Measurements from ENCODE around the gene POM121C.
"Not testable (repeated sequence)": the region's sequence is repeated elsewhere in the genome, so short reads cannot be mapped to it uniquely, and the experiment has no call there.

POM121C gene

DNA sequence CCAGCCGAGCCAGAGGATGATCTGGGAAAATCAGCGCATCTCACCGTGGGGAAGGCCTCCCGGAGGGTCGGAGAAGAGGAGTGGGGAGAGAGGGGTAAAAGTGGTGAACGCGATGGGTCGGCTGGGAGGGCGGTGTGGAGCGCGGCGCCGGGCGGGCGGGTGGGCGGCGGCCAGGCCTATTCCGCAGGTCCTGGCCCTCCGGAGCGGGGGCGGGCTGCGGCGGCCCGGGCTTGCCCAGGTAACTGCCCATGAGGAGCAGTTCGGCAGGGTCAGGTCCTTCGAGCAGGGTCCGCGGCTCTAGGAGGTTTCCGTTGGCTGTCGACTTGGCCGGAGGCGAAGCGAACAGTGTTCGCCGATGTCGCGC, 44.0 kb downstream of the POM121C start:
- H3K27me3 ChIP-seq (ENCODE audit: control insufficient read depth in 2 of 2, insufficient read depth in 2 of 2, low read length in 2 of 2); H3K27ac ChIP-seq (ENCODE audit: low read depth in 2 of 2, low read length in 2 of 2); H3K9me3 ChIP-seq (ENCODE audit: control insufficient read depth in 2 of 2, low read length in 2 of 2); H3K9ac ChIP-seq (ENCODE audit: low read depth in 1 of 2, low read length in 2 of 2); H3K4me1 ChIP-seq (ENCODE audit: control insufficient read depth in 2 of 2, insufficient read depth in 2 of 2, low read length in 2 of 2): not testable (repeated sequence)
- peak overlapping the region; percentile 39 to 65 for H3K4me3 ChIP-seq (ENCODE audit: low read length in 2 of 2)
- H3K36me3 ChIP-seq (ENCODE audit: control insufficient read depth in 2 of 2, insufficient read depth in 2 of 2, low read length in 2 of 2), result peaks cover 15 to 22% of the 10 kb centered on the region in 2 donors

DNA sequence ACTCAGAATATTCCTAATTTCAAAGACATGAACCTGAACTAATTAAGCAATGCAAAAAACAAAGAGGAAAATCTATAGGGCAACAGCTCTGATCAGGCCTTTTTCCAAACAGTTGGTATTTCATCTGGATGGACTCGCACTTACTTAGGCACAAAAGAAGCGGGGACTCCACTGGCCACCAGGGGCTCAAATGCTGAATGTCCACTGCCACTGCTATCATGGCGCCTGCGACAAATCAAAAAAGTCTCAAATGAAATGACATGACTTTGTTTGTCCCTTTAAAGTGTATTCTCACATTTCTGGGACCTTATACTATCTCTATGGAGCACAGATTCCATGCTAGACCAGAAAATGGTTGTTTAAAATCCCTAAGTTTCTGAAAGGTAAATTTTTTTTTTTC, 47.1 kb downstream of the POM121C start:
- not testable (repeated sequence) for H3K9me3 ChIP-seq (ENCODE audit: control insufficient read depth in 2 of 2, low read length in 2 of 2); H3K4me1 ChIP-seq (ENCODE audit: control insufficient read depth in 2 of 2, insufficient read depth in 2 of 2, low read length in 2 of 2); H3K27ac ChIP-seq (ENCODE audit: low read depth in 2 of 2, low read length in 2 of 2); H3K27me3 ChIP-seq (ENCODE audit: control insufficient read depth in 2 of 2, insufficient read depth in 2 of 2, low read length in 2 of 2); H3K4me3 ChIP-seq (ENCODE audit: low read length in 2 of 2); H3K9ac ChIP-seq (ENCODE audit: low read depth in 1 of 2, low read length in 2 of 2)
- H3K36me3 ChIP-seq (ENCODE audit: control insufficient read depth in 2 of 2, insufficient read depth in 2 of 2, low read length in 2 of 2), result peaks cover 27 to 41% of the 10 kb centered on the region in 2 donors

DNA sequence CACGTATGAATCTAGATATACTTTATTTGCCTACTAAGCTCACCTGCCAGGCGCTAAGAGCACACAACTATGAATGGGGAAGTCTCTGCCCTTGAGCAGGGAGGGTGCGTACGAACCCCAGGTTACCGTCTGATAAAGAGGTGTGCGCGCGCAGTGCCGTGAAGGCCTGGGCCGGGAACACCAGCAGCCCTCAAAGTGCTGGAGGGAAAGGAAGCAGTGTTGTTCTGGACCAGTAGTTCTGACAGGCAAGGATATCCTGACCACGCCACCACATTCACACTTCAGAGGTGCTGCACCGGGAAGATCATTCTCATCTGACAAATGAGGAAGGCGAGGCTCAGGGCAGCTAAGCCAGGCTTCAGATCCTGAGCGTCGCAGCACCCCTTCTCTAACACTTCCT, 62.6 kb downstream of the POM121C start:
- H3K4me3 ChIP-seq (ENCODE audit: low read length in 2 of 2); H3K9ac ChIP-seq (ENCODE audit: low read depth in 1 of 2, low read length in 2 of 2); H3K4me1 ChIP-seq (ENCODE audit: control insufficient read depth in 2 of 2, insufficient read depth in 2 of 2, low read length in 2 of 2); H3K36me3 ChIP-seq (ENCODE audit: control insufficient read depth in 2 of 2, insufficient read depth in 2 of 2, low read length in 2 of 2); H3K27ac ChIP-seq (ENCODE audit: low read depth in 2 of 2, low read length in 2 of 2); H3K27me3 ChIP-seq (ENCODE audit: control insufficient read depth in 2 of 2, insufficient read depth in 2 of 2, low read length in 2 of 2); H3K9me3 ChIP-seq (ENCODE audit: control insufficient read depth in 2 of 2, low read length in 2 of 2): not testable (repeated sequence)

DNA sequence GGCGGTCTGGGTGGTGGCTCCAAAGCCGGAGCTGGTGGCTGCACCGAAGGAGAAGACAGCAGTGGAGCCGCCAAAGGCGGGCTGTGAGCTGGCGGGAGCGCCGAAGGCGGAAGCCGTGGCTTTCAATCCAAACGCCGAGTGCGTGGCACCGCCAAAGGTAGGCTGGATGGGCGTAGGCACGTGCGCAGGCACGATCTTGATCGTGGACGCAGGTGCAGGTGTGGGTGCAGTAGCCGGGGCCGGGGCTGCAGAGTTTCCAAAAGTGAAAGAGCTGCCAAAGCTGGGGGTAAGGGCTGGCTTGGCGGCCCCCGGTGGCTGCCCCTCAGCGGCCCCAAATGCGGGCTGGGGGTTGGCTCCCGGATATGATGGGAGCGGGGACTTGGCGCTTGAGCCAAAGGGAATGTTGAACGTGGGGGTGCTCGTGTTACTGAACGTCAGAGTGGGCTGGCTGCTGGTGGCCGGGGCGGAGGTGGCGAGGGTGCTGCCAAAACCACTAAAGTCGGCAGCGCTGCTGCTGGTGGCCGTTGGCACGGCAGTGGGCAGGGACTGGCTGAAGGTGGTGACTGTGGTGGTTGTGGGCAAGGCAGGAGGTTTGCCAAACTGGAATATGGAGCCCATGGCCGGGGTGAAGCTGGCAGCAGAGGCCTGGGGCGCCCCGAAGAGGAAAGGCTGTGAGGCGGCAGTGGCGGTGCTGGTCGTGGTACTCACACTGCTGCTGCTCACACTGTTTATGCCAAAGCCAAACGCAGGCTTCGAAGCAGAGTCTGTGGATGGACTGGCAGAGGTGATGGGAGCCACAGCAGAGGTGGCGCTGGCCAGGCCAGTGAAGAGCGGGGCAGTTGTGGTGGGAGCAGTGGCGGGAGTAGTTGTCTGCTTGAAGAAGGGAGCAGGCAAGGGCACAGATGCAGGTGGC, 64.0 kb downstream of the POM121C start:
- not testable (repeated sequence) for H3K4me3 ChIP-seq (ENCODE audit: low read length in 2 of 2); H3K36me3 ChIP-seq (ENCODE audit: control insufficient read depth in 2 of 2, insufficient read depth in 2 of 2, low read length in 2 of 2); H3K9me3 ChIP-seq (ENCODE audit: control insufficient read depth in 2 of 2, low read length in 2 of 2); H3K27ac ChIP-seq (ENCODE audit: low read depth in 2 of 2, low read length in 2 of 2); H3K27me3 ChIP-seq (ENCODE audit: control insufficient read depth in 2 of 2, insufficient read depth in 2 of 2, low read length in 2 of 2); H3K4me1 ChIP-seq (ENCODE audit: control insufficient read depth in 2 of 2, insufficient read depth in 2 of 2, low read length in 2 of 2); H3K9ac ChIP-seq (ENCODE audit: low read depth in 1 of 2, low read length in 2 of 2)

DNA sequence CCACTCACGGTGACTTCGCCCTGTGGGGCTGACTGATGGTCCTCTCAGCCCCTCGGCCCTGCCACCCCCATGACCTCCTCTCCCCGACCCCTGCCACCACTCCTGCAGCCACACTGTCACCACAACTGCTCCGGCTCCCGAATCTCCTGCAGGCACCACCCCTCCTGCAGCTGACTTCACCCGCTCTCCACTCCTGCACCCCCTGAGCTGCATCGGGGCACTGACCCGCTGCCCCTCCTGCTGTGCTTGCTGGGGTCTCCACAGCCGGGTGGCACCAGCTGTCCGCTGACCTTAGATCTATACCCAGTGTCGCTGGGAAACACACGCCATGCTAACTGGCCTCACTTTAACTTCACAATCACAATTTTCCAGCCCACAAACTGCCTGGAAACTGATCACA, 65.9 kb downstream of the POM121C start:
- H3K9me3 ChIP-seq (ENCODE audit: control insufficient read depth in 2 of 2, low read length in 2 of 2); H3K9ac ChIP-seq (ENCODE audit: low read depth in 1 of 2, low read length in 2 of 2); H3K27me3 ChIP-seq (ENCODE audit: control insufficient read depth in 2 of 2, insufficient read depth in 2 of 2, low read length in 2 of 2); H3K4me3 ChIP-seq (ENCODE audit: low read length in 2 of 2); H3K36me3 ChIP-seq (ENCODE audit: control insufficient read depth in 2 of 2, insufficient read depth in 2 of 2, low read length in 2 of 2); H3K27ac ChIP-seq (ENCODE audit: low read depth in 2 of 2, low read length in 2 of 2); H3K4me1 ChIP-seq (ENCODE audit: control insufficient read depth in 2 of 2, insufficient read depth in 2 of 2, low read length in 2 of 2): not testable (repeated sequence)

DNA sequence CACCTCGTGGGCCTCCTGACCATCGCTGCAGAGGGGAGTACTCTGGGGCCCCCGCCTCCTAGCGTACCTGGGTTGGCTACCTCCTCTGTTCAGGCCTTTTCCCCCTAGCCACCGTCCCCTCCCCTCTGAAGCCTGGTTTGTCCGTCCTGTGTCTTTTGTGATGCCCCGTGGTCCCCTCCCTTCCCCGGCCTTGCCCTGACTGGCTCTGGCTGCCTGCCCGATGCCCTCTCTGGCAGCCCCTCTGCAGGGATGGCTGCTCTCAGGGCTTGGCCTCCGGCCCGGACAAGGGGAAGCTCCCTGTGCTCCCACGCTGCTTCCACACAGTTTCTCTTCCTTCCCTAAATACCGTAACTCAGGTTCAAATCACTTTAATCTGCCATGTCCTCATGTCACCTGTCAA, 66.4 kb downstream of the POM121C start:
- not testable (repeated sequence) for H3K27me3 ChIP-seq (ENCODE audit: control insufficient read depth in 2 of 2, insufficient read depth in 2 of 2, low read length in 2 of 2); H3K4me1 ChIP-seq (ENCODE audit: control insufficient read depth in 2 of 2, insufficient read depth in 2 of 2, low read length in 2 of 2); H3K4me3 ChIP-seq (ENCODE audit: low read length in 2 of 2); H3K9me3 ChIP-seq (ENCODE audit: control insufficient read depth in 2 of 2, low read length in 2 of 2); H3K9ac ChIP-seq (ENCODE audit: low read depth in 1 of 2, low read length in 2 of 2); H3K36me3 ChIP-seq (ENCODE audit: control insufficient read depth in 2 of 2, insufficient read depth in 2 of 2, low read length in 2 of 2); H3K27ac ChIP-seq (ENCODE audit: low read depth in 2 of 2, low read length in 2 of 2)

DNA sequence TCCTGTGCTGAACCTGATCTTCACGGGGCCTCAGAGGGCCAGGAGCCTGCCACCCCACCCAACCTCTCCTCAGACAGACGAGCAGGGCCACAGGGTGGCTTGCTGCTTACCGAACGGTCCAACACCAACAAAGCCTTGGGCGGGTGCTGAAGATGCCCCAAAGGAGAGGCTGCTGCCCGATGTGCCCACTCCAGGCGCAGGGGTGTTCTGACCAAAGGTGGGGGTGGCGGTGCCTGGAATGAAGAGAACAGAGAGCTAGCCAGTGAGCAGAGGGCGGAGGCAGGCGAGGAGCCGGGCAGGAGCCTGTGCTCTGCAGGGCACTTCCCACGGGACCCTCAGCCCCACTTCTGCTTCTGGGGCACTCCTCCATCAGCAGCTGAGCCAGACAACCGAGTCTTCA, 66.9 kb downstream of the POM121C start:
- H3K9ac ChIP-seq (ENCODE audit: low read depth in 1 of 2, low read length in 2 of 2); H3K4me1 ChIP-seq (ENCODE audit: control insufficient read depth in 2 of 2, insufficient read depth in 2 of 2, low read length in 2 of 2); H3K9me3 ChIP-seq (ENCODE audit: control insufficient read depth in 2 of 2, low read length in 2 of 2); H3K36me3 ChIP-seq (ENCODE audit: control insufficient read depth in 2 of 2, insufficient read depth in 2 of 2, low read length in 2 of 2); H3K27ac ChIP-seq (ENCODE audit: low read depth in 2 of 2, low read length in 2 of 2); H3K27me3 ChIP-seq (ENCODE audit: control insufficient read depth in 2 of 2, insufficient read depth in 2 of 2, low read length in 2 of 2); H3K4me3 ChIP-seq (ENCODE audit: low read length in 2 of 2): not testable (repeated sequence)

DNA sequence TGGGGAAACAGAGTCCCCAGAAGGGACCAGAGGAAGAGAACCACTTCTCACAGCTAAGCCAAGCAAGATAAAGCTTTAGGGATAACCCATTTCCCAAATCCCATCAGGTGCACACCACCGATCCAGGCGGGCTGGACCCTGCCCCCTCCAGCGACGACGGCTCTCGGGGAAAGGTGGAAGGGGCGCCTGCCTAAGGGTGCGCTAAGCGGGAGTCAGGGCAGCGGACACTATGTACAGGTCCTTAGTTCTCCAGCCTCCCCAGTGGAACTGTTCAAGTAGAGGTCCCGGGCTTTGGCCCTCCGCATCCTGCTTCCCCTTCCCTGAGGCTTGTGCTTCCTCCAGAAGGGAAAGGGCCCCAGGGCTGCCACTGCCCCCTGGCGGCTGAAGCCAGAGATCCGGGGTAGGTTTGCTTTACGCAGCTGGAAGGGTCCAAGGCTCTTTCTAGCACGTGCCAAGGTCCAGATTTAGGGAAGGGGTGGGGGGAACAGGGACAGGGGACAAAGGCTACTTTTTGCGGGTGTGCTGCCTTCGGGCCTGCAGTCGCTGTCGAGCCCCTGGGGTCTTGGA, 67.7 kb downstream of the POM121C start:
- not testable (repeated sequence) for H3K9me3 ChIP-seq (ENCODE audit: control insufficient read depth in 2 of 2, low read length in 2 of 2); H3K36me3 ChIP-seq (ENCODE audit: control insufficient read depth in 2 of 2, insufficient read depth in 2 of 2, low read length in 2 of 2); H3K9ac ChIP-seq (ENCODE audit: low read depth in 1 of 2, low read length in 2 of 2); H3K27ac ChIP-seq (ENCODE audit: low read depth in 2 of 2, low read length in 2 of 2); H3K27me3 ChIP-seq (ENCODE audit: control insufficient read depth in 2 of 2, insufficient read depth in 2 of 2, low read length in 2 of 2); H3K4me1 ChIP-seq (ENCODE audit: control insufficient read depth in 2 of 2, insufficient read depth in 2 of 2, low read length in 2 of 2); H3K4me3 ChIP-seq (ENCODE audit: low read length in 2 of 2)

DNA sequence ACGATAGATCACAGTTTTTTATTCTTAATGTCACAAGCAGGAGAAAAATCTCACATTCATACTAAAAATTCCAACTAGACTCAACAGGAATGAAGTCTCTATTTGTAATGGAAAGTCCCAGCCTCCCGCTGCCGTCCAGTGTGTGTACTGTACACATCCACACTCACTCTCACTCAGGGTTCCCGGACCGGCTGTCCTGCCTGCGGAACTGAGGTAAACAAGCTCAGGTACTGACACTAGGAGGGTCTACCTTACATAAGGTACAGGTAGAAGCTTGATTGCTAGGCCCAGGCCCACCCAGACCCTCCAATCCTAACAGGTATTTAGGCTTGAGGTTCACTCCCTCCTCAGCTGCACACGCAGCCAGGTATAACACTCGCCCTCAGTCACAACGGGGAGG, 69.3 kb downstream of the POM121C start:
- not testable (repeated sequence) for H3K9ac ChIP-seq (ENCODE audit: low read depth in 1 of 2, low read length in 2 of 2); H3K36me3 ChIP-seq (ENCODE audit: control insufficient read depth in 2 of 2, insufficient read depth in 2 of 2, low read length in 2 of 2); H3K9me3 ChIP-seq (ENCODE audit: control insufficient read depth in 2 of 2, low read length in 2 of 2); H3K4me1 ChIP-seq (ENCODE audit: control insufficient read depth in 2 of 2, insufficient read depth in 2 of 2, low read length in 2 of 2); H3K27me3 ChIP-seq (ENCODE audit: control insufficient read depth in 2 of 2, insufficient read depth in 2 of 2, low read length in 2 of 2); H3K4me3 ChIP-seq (ENCODE audit: low read length in 2 of 2); H3K27ac ChIP-seq (ENCODE audit: low read depth in 2 of 2, low read length in 2 of 2)

DNA sequence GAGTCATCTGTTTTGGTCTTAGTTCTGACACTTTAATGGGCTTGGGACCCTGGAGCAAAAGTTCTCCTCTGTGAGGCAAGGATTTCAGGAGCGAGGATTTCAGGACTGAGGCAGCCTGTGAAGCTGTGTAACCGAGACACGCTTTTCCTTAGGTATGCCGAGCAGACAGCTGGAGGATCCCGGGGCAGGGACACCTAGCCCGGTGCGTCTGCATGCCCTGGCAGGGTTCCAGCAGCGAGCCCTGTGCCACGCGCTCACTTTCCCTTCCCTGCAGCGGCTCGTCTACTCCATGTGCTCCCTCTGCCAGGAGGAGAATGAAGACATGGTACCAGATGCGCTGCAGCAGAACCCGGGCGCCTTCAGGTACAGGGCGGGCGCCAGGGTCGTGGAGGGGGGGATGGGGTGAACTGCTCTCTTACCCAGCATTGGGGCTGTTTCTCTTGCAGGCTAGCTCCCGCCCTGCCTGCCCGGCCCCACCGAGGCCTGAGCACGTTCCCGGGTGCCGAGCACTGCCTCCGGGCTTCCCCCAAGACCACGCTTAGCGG, 70.2 kb downstream of the POM121C start:
- H3K9ac ChIP-seq (ENCODE audit: low read depth in 1 of 2, low read length in 2 of 2), result not testable (repeated sequence)

More for the DNA sequence above, 70.2 kb downstream of the POM121C start:
- H3K27me3 ChIP-seq (ENCODE audit: control insufficient read depth in 2 of 2, insufficient read depth in 2 of 2, low read length in 2 of 2); H3K36me3 ChIP-seq (ENCODE audit: control insufficient read depth in 2 of 2, insufficient read depth in 2 of 2, low read length in 2 of 2); H3K4me1 ChIP-seq (ENCODE audit: control insufficient read depth in 2 of 2, insufficient read depth in 2 of 2, low read length in 2 of 2); H3K27ac ChIP-seq (ENCODE audit: low read depth in 2 of 2, low read length in 2 of 2); H3K9me3 ChIP-seq (ENCODE audit: control insufficient read depth in 2 of 2, low read length in 2 of 2); H3K4me3 ChIP-seq (ENCODE audit: low read length in 2 of 2): not testable (repeated sequence)
